ENCODE measurements around the gene LDHD. TPM values are rescaled to one million over a fixed set of nuclear protein-coding genes. Genes with fewer than 3 reads are reported as not detected.
"Not testable (repeated sequence)": the region's sequence is repeated elsewhere in the genome, so short reads cannot be mapped to it uniquely, and the experiment has no call there.

Gene LDHD
- 16.8 TPM for total RNA-seq

GRCh38 chr16:75116081-75116910, at the start of gene LDHD:
LDHD (minus strand) TSS chr16:75116780; CDS start chr16:75116720, 60 bp downstream.
- DNase-seq, result peak; percentile 60

GRCh38 chr16:75160386-75160785, 43.8 kb upstream of the LDHD start:
- no peak for DNase-seq

DNA sequence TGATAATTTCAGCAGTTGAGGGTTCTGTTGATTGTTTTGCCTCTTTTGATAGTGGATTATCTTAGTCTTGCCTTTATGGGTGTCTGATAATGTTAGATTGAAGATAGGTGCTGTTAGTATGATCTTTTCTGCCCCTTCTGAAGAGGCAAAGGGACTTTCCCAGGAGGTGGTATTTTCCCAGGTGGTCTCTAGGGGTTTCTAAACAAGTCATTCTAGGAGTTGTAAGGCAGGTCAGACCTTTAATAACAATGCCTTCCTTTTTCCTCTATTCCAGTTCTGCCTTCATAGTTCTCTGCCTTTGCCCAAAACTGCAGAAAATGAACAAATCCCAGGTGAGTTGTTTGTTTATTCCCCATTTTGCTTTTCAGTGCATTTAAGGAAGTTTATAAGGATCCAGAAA, 36.1 kb upstream of the LDHD start:
- no peak for DNase-seq

GRCh38 chr16:75151798-75152197, 35.2 kb upstream of the LDHD start:
- no peak for DNase-seq

DNA sequence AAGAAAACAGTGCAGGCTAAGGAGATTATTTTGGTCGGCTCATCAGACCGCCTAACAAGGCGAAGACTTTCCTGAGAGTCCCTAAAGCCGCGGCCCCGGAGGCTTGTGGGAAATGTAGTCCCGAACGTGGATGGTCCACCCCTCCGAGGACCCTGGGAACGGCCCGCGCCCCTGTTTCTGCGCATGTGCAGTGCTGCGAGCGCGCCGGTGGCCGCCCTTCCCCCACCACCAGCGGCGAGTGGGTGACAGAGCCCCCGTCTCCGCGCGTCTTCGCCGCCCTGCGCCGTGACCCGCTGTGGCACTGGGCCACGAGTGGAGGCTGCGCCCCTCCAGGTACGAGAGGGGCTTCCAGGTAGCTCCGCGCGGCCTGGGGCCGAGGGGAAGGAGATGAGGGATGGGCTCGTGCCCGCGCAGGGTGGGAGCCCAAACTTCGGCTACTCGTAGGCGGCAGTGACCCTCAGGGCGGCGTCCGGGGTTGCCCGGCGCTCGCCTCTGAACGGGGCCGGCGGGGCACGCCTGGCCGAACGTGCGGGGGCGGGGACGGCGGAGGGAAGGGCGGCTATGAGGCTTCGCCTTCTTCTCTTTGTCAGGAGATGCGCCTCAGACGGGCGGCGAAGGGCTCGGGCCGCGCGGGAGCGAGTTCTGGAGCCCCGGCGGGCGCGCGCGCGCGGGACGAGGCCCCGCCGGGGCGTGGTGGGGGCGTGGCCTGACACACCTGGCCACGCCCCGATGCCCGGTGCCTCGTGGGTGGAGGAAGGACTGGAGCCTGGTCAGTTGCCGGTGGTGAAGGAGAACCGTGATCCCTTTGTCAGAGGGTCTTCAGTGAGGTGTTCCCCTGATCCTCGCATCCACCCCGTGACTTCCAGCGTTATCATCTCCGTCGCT, 32.0 kb upstream of the LDHD start, which contains the start of gene ZFP1:
ZFP1 (plus strand) TSS at position 214 of the 885 bp plus-strand sequence. CDS start 4,428 bp downstream, outside the sequence.
- DNase-seq, result peak; percentile 98

- no peak for DNase-seq
These were observed 31.4 kb upstream of the LDHD start for GRCh38 chr16:75147968-75148310.

- no peak for DNase-seq
These were observed 27.4 kb upstream of the LDHD start for GRCh38 chr16:75143941-75144340.

GRCh38 chr16:75139498-75139897, 22.9 kb upstream of the LDHD start:
- no peak for DNase-seq

DNA sequence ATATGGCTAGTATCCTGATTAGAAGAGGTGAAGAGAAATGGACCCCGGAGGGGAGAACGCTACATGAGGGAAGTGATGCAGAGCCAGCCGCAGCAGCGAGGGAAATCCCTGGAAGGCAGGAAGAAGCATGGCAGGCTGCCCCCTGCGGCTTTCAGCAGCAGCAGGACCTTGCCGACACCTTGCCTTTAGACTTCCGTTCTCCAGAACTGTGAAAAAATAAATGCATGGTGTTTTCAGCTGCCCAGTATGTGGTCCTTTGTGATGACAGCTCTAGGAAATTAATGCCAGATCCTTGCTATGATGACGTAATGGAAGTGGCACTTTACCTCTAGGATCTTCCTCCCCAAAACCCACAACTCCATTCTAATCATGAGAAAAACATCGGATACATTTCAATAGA, 22.1 kb upstream of the LDHD start:
- no peak for DNase-seq

GRCh38 chr16:75138233-75138632, 21.7 kb upstream of the LDHD start:
- DNase-seq, result no peak

DNA sequence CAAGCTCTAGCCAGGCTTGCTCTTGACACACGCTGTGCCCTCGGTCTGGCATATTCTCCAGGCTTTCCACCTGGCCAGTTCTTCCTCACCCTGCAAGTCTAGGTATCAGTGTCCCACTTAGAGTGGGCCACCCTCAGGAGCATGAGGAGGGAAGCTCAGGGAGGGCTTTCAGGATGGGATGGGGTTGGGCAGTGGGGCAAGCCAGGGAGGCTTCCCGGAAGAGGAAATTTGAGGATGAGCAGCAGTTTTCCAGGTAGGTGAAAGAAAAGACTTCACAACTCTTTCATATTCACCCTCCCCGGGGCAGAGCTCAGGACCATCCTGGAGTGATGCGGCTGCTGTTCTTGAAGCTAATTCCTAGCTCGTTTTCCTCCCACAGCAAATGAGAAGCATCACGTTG, 14.5 kb upstream of the LDHD start:
- DNase-seq, result no peak

- no peak for DNase-seq
These were observed 13.7 kb upstream of the LDHD start for GRCh38 chr16:75130150-75130771.

DNA sequence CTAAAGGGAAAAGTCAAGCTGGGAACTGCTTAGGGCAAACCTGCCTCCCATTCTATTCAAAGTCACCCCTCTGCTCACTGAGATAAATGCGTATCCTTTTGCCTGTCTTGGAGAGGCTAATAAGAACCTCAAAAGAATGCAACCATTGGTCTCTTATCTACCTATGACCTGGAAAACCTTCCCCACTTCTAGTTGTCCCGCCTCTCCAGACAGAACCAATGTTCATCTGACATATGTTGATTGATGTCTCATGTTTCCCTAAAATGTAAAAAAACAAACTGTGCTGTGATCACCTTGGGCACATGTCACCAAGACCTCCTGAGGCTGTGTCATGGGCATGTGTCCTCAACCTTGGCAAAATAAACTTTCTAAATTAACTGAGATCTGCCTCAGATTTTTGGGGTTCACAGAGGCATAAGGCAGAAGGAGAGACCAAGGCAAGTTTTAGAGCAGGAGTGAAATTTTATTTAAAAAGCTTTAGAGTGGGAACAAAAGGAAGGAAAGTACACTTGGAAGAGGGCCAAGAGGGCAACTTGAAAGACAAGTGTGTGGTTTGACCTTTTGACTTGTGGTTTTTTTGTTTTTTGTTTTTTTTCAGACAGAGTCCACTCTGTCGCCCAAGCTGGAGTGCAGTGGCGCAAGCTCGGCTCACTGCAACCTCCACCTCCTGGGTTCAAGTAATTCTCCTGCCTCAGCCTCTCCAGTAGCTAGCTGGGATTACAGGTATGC, 13.0 kb upstream of the LDHD start:
- not testable (repeated sequence) for DNase-seq

DNA sequence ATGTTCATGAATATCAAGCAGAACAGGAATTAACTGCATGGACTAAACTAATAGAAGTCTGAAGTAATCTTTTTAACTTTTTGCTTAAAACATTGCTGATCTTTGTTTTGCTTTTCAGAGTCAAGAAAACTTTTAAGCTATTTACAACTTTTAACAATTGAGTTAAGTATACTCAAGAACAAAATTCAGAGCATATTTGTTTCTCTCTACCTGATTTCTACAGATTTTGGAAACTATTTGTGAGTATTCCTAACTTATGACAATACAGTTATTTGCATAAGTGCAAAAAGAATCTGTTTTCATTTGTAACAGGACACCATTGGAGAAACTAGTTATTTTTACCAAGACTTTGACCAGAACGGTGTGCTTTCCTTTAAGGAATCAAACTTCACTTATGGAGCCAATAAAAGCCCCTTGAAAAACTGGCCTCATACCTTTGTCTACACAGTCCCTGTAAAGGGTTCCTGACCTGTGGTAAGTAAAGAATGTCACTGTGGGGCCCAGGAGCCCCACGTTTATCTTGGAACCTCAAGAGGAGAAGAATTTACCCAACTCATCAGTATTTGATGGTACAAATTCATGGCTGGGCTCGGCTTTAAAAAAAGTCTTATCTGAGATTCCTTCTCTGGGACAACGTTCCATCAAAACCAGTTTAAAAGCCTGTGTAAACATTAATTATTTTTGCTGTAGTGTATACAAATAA, 11.3 kb upstream of the LDHD start:
- DNase-seq, result no peak

DNA sequence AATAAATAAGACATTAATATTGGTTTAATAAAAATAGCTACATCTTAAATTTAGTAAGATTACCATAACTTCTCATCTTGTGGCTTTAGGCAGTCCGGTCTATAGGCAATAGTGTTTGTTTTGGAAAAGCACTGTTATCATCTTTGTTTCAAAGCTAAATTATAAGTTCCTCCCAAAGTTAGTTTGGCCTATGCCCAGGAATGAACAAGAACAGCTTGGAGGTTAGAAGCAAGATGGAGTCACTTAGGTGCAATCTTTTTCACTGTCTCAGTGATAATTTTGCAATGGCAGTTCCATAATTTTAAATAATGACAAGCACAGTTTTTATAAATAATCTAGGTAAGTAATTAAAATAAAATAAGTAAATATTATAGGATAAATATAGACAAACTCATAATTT, 6.0 kb upstream of the LDHD start:
- DNase-seq, result no peak

GRCh38 chr16:75121949-75122568, 5.5 kb upstream of the LDHD start:
- DNase-seq, result no peak

DNA sequence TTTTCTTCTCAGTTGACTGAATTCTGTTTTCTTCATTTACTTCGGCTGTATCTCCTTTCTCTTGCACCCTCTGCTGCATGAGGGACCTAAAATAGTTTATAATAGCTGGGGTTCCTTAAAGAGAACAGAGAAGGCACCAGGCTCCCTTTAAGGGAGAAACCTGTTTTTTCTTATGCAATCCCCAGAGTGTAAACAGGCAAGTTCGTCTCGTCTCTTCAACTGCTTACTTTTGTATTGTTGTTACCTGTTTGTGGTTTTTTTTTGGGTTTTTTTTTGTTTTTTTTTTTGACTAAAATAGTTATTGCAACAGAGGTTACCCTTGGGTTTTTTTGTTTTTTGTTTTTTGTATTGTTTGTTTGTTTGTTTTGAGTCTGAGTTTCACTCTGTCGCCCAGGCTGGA, 3.7 kb upstream of the LDHD start:
- no peak for DNase-seq

GRCh38 chr16:75118943-75119539, 2.5 kb upstream of the LDHD start:
- DNase-seq, result no peak

- DNase-seq, result no peak
These were observed 298 bp upstream of the LDHD start for GRCh38 chr16:75116911-75117245.

- DNase-seq, result no peak
These were observed 1.4 kb downstream of the LDHD start for GRCh38 chr16:75114946-75115825.

Measured in tongue (tissue), 2 donors.